ENCODE measurements around the gene ZNF629. TPM values are rescaled to one million over a fixed set of nuclear protein-coding genes. Genes with fewer than 3 reads are reported as not detected.

The ZNF629 gene
- total RNA-seq, 1 experiment from 2014 or later = 10.9 TPM

DNA sequence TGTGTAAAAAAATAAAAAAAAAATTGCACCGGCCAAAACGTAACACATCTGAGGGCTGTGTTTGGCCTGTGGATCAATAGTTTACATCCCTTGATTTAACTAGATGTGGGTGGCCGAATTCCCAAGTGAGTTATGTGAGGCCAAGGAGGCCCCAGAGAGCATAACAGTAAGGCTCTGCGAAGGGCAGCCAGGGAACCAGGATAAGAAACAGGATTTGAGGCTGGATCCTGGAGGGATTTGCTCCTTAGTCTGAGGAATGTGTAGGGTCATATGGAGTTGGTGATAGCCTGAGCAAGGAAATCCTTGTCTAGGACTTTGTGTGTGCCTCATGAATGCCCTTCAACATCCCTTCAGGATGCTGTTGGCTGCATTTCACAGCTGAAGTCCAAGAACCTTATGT is 36.8 kb downstream of the ZNF629 start:
- DNase-seq (ENCODE audit: extremely low read depth, low read depth) = no peak

DNA sequence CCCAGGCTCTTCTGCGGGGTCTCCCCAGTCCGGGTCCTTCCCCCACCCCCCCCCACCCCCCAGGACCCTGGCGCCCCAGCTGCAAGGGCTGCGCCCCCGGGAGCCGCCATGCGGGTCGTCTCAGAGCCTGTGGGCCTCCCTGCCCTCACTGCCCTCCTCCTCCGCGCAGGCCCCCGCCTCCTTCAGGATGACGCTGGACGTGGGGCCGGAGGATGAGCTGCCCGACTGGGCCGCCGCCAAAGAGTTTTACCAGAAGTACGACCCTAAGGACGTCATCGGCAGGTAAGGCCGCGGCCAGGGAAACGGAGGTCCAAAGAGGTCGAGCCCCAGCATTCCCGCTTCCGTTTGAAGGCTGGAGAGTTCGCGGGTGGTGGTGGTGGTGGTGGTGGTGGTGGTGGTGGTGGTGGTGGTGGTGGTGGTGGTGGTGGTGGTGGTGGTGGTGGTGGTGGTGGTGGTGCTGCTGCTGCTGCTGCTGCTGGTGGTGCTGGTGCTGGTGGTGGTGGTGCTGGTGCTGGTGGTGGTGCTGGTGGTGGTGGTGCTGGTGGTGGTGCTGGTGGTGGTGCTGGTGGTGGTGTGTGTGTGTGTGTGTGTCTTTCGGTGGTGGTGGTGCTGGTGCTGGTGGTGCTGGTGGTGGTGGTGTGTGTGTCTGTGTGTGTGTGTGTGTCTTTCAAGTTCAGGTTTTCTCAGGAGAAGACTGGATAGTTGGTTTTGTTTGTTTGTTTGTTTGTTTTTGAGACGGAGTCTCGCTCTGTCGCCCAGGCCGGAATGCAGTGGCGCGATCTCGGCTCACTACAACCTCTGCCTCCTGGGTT is 38.2 kb downstream of the ZNF629 start:
- no peak for DNase-seq (ENCODE audit: extremely low read depth, low read depth)

DNA sequence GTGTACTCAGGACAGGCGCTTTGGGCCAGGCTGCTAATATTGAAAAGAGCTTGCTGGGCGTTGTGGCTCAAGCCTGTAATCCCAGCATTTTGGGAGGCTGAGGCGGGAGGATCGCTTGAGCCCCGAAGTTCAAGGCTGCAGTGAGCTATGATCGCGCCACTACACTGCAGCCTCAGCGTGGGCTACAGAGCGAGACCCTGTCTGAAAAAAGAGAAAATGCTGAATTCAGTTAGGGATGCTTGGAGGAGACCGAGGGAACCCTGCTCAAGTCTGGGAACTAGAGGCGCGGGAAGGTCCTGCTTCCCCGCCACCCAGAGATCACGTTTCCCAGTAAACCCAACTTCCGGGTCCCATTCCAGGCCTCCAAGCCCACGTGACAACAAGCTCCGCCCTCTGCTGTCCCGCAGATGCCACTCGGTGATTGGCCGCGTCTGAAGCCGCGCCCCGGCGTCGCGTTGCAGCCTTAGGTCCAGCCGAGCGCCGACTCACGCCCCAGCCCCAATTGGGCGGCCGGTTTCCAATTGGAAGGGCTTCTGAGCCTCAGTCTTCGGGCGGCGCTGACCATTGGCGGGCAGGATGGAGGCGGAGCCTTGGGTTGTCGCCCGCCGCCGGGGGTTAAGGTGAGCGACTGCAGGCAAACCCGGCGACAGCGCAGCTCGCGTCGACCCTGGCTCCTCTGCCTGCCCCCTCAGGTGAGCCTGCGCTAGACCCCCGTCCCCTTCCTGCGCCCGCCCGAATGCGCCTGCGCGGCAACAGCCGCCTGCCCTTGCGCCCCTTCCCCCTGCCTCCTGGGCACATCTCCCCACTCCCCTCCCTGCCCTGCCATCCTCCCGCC is 39.0 kb downstream of the ZNF629 start, which contains the start of gene PHKG2:
PHKG2 (plus strand) TSS at position 627 of the 835 bp plus-strand sequence. CDS start 396 bp downstream, outside the sequence.
- peak; percentile 99 for DNase-seq (ENCODE audit: extremely low read depth, low read depth)

DNA sequence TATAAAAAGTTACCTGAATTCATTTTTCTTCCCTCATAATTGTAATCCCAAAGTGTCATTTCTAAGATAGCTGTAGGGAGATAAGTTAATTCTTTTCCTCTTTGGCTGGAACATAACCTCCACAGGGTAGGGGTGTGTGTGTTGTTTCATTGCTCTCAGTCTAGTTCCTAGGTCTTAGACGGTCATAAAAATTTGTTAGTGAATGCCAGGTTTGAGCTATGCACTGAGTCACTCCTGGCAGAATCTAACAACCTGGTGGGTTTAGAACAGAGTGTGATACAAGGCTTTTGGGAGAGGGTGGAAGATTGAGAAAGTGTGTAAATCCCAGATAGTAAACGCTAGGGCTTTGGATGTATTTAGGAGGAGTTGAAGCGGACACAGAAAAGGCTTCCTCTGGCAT is 39.7 kb downstream of the ZNF629 start:
- no peak for DNase-seq (ENCODE audit: extremely low read depth, low read depth)

DNA sequence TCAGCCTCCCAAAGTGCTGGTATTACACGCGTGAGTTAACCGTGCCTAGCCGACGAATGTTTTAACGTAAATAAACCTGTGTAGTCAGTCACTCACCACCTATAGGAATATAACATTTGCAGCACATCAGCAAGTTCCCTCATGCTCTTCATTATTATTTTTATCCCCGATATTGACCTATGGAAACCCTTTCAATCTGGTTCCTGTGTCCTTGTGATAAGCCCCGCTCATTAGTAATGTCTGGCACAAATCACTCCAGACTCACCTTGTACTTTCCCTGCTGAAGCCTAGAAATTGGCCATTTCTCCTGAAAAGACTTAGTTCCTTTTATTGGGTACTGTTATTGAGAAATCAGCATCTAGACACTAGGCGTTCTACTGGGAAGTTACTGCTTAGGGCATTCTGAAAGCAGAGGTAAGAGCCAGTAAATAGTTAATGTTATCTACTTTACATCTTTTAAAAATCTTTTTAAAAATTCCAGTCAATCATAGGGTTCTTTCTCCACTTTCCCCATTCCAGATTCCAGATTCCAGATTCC is 40.3 kb downstream of the ZNF629 start:
- no peak for DNase-seq (ENCODE audit: extremely low read depth, low read depth)

DNA sequence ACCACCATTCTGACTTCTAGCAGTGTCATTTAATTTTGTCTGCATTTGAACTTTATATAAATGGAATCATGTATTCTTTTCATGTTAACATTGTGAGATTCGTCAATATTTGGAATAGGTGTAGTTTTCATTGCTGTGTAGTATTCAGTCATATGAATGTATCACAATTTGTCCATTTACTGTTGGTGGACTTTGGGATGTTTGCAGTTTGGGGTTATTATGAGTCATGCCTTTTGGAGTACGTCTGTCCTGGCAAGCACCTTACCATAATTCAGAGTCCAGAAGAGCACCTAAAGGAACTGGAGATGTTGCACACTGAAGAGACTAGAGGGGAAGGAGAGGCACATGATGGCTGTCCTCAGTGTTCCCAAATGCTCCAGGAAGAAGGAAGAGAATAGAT is 41.9 kb downstream of the ZNF629 start:
- no peak for DNase-seq (ENCODE audit: extremely low read depth, low read depth)

DNA sequence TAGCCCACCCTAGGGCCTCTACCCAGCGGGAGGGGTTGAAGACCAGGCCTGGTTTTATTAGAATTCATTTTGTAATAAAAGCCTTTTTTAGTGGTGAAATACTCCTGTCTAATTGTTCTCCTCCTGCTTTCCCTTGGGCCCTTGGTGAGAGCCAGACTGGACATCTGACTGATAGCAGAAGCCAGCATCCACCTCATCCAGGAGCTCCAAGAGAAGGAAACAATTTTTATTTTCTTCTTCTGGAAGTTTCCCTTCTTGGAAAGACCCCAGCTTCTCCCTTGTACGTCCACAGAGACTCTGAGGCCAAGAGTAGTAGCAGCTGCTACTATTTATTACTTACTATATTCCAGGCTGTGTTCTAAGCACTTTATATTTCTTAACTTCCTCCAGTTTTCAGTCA is 42.8 kb downstream of the ZNF629 start:
- no peak for DNase-seq (ENCODE audit: extremely low read depth, low read depth)

DNA sequence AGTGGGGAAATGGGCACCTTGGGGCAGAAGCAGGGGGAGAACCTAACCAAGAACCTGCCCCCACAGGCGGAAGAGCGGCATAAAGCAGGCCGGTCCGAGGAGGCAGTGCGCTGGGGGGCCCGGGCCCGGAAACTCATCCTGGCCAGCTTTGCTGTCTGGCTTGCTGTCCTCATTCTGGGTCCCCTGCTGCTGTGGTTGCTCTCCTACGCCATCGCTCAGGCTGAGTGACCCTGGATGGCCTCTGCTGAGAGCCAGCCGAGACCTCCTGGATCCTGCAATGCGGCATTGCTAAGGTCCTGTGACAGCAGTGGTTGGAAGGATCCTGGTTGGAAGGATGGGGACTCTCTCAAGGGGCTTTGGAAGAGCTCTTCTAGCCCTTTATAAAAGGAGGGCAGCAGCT is 43.3 kb downstream of the ZNF629 start:
- no peak for DNase-seq (ENCODE audit: extremely low read depth, low read depth)

DNA sequence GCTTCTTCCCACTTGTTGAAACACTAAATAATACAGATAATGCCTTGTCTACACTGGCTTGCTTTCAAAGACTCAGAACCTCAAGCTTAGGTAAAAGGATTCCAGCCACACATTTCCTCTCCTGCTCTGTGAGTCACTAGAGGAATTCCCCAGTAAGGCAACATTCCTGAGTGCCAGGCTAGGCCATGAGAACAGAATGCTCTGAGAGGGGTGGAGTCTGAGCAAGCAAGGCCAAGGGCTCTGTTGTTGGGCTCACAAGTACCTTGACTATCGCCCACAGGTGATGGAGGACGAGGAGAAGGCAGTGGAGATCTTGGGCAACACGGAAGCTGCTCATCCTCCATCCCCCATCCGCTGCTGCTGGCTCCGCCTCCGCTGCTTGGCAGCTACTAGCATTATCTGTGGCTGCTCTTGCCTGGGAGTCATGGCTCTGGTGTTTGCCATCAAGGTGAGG is 45.5 kb downstream of the ZNF629 start:
- no peak for DNase-seq (ENCODE audit: extremely low read depth, low read depth)

DNA sequence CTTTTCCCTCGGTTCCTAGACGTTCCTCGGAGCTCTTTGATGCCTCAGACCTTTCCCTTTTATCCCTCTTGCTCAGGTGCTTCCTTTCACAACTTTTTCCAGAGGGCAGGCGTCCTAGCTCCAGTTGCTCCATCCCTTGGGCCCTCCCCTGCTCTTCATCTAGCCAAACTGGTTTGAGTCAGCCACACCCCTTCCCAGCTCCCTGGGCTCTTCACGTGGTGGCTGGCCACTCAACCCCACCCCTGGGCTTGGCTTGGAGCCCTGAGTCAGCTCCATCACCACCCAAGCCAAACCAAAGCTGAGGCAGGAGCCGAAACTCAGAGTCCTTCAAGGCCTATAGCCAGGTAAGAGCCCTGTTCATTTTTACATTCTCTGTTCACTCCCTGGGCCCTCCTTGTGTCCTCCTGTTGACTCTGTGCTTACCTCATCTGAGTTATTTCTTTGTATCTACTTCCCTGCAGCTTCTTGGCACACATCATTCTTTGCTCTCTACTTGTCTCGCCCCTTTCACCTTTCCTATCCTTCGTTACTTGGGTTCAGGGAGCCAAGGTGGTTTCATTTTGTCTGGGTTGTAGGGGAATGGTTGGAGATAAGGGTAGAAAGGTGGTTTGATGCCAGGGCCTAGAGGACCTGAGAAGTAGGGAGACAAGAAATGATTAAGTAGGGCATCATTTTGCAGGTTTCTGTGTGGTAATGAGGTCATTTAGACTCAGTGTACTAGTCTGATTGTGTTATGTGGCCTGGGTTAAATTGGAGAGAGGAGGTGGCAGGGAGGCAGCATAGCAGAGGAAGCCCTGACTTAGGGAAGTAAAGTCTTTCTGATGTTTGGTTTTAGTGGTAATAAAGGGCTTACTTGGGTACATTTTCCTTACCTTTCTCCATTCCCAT is 46.4 kb downstream of the ZNF629 start:
- no peak for DNase-seq (ENCODE audit: extremely low read depth, low read depth)

DNA sequence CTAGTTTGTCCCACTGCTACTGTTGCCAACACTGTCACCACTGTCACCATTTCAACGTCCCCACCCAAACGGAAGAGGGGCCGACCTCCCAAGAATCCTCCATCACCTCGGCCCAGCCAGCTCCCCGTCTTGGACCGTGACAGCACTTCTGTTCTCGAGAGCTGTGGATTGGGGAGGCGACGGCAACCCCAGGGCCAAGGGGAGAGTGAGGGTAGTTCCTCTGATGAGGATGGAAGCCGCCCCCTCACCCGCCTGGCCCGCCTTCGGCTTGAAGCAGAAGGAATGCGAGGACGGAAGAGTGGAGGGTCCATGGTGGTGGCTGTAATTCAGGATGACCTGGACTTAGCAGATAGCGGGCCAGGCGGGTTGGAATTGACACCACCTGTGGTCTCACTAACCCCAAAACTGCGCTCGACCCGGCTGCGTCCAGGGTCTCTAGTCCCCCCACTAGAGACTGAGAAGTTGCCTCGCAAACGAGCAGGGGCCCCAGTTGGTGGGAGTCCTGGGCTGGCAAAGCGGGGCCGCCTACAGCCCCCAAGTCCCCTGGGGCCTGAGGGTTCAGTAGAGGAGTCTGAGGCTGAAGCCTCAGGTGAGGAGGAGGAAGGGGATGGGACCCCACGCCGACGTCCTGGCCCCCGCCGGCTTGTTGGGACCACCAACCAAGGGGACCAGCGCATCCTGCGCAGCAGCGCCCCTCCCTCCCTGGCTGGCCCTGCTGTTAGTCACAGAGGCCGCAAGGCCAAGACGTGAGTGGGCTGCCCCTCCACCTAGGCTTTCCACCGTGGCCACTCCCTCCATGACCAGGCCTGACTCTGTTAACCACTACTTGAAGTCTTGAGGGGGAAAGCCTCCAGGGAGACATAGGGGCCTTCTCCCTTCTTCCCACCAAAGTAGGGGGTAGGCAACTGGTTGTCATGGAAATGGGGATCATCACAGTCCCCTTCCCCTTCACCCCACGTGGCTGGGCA is 47.7 kb downstream of the ZNF629 start:
- DNase-seq (ENCODE audit: extremely low read depth, low read depth) = no peak

DNA sequence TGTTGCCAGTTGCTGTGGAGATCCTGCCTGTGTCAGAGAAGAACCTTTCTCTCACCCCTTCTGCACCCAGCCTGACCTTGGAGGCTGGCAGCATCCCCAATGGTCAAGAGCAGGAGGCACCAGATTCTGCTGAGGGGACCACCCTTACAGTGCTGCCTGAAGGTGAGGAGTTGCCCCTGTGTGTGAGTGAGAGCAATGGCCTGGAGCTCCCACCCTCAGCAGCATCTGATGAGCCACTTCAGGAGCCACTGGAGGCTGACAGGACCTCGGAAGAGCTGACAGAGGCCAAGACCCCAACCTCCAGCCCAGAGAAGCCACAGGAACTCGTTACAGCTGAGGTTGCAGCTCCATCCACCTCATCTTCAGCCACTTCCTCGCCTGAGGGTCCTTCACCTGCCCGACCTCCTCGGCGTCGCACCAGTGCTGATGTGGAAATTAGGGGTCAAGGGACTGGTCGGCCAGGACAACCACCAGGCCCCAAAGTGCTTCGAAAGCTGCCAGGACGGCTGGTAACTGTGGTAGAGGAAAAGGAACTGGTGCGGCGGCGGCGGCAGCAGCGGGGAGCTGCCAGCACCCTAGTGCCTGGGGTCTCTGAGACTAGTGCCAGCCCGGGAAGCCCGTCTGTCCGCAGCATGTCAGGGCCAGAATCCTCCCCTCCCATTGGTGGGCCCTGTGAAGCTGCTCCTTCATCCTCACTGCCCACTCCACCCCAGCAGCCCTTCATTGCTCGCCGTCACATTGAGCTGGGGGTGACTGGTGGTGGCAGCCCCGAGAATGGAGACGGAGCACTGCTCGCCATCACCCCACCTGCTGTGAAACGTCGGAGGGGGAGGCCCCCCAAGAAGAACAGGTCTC is 49.0 kb downstream of the ZNF629 start:
- DNase-seq (ENCODE audit: extremely low read depth, low read depth) = no peak

DNA sequence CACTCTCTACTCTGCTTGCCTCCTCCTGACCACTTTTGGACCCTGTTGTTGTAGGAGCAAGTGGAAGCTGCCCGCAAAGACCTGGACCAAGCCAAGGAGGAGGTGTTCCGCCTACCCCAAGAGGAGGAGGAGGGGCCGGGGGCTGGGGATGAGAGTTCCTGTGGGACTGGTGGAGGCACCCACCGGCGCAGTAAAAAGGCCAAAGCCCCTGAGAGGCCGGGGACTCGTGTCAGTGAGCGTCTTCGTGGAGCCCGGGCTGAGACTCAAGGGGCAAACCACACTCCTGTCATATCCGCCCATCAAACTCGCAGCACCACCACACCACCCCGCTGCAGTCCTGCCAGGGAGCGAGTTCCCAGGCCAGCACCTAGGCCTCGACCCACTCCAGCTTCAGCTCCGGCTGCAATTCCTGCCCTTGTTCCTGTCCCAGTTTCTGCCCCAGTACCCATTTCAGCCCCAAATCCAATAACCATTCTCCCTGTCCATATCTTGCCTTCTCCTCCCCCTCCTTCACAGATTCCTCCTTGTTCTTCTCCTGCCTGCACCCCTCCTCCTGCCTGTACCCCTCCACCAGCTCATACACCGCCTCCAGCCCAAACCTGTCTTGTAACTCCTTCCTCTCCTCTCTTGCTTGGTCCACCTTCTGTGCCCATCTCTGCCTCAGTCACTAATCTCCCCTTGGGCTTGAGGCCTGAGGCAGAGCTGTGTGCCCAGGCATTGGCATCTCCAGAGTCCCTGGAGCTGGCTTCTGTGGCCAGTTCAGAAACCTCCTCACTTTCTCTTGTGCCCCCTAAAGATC is 49.8 kb downstream of the ZNF629 start:
- no peak for DNase-seq (ENCODE audit: extremely low read depth, low read depth)

DNA sequence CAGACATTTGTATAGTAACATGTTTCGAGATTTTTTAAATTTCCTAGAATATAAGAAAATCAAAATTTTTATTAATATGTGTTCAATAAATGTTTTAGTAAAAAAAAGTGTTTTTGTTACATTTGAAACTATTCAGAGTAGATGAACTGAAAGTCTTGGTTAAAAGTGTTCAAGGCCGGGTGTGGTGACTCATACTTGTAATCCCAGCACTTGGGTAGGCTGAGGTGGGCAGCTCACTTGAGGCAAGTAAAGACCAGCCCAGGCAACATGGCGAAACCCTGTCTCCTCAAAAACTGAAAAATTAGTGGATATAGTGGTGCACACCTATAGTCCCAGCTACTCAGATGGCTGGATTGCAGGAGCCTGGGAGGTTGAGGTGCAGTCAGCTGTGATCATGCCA is 55.6 kb downstream of the ZNF629 start:
- no peak for DNase-seq (ENCODE audit: extremely low read depth, low read depth)

DNA sequence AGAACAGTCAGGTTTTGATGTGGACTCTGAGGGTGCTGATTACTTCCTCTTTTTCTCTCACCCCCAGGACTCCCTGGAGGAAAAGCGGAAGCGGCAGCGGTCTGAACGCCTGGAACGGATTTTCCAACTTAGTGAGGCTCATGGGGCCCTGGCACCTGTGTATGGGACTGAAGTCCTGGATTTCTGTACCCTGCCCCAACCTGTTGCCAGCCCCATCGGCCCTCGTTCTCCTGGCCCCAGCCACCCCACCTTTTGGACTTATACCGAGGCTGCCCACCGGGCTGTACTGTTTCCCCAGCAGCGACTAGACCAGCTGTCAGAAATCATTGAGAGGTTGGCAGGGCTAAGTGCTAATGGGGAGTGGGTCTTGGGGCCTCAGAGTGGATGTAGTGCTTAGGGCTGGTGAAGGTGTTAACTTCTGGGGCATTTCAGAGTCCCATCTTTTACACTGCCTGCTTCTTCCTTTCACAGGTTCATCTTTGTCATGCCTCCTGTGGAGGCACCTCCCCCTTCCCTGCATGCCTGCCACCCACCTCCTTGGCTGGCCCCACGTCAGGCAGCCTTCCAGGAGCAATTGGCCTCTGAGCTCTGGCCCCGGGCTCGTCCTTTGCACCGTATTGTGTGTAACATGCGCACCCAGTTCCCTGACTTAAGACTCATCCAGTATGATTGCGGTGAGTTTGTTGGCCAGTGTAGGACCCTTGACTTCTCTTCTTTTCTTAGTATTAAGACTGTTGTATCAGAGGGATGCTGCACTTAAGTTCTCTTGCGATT is 57.9 kb downstream of the ZNF629 start:
- DNase-seq (ENCODE audit: extremely low read depth, low read depth) = no peak

Measured in NCI-H460 (cell line).